Midbrain (tissue), 1 donor: ENCODE data around the gene PRDX4.
"Not testable (repeated sequence)": the region's sequence is repeated elsewhere in the genome, so short reads cannot be mapped to it uniquely, and the experiment has no call there.

Source experiments
- DNase-seq: peaks from one replicate; lab custom pipeline; 2025; lab: John Stamatoyannopoulos, UW

Gene PRDX4

DNA sequence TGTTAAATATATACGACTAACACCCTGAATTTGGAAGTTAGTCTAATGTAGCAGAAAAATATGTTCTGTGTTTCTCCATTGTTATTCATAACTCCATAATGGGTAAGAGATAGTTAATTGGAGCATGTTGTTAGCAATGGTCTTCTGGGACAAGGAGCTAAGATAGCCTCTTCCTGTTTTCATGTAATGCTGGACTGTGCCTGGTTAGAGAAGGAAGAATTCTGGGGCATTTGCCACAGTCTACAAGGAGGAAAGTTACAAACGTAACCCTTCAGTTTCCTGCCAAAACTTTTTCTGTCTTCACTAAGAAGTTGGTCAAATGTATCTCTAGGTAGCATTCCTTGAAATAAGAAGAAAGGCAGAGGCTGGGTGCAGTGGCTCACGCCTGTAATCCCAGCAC lies 5.8 kb downstream of the PRDX4 start:
- no peak for DNase-seq

DNA sequence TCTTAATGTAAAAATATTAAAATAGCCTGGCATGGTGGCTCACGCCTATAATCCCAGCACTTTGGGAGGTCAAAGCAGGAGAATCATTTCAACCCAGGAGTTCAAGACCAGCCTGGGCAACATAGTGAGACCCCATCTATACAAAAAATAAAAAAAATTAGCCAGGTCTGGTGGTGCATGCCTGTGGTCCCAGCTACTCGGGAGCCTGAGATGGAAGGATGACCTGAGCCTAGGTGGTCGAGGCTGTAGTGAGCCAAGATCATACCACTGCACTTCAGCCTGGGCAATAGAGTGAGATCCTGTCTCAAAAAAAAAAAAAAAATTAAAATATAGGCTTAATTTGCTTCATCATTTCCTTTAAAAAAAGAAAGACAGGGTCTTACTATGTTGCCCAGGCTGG lies 9.2 kb downstream of the PRDX4 start:
- not testable (repeated sequence) for DNase-seq

DNA sequence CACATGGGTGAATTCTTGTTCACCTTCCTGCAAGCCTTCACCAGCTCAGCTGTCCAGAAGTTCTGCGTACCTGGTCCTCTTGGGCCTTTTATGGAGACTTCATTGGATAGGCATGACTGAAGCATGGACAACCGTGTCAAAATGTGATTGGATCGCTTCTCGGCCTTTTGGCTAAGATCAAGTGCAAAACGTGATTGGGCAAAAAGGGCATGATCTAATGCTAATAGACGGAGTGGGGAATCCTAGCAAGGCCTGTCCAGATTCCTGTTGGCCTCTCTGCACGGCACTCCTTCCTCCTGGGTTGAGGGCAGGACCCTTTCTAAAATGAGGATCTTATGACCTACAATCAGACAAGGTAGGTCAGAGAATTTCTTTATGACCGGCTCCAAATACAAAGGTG lies 24.9 kb downstream of the PRDX4 start:
- no peak for DNase-seq

DNA sequence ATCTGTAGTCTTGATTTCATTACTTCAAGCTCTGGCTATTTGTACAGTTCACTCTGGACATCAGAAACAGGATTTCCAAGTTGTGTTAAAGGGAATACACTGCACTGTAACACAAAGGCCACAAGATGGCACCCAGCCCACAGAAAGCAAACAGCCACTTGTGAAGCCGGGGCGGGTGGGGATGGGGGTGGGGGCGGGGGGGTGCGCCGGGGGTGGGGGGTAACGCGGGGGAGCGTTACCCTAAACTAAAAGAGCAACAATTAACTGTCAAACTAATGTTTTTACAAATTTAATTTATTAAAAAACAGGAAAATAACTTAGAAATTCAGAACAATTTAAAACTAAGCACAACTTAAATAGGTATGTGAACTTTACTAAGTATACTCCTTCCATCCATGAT lies 27.3 kb downstream of the PRDX4 start:
- DNase-seq: peak; percentile 55

DNA sequence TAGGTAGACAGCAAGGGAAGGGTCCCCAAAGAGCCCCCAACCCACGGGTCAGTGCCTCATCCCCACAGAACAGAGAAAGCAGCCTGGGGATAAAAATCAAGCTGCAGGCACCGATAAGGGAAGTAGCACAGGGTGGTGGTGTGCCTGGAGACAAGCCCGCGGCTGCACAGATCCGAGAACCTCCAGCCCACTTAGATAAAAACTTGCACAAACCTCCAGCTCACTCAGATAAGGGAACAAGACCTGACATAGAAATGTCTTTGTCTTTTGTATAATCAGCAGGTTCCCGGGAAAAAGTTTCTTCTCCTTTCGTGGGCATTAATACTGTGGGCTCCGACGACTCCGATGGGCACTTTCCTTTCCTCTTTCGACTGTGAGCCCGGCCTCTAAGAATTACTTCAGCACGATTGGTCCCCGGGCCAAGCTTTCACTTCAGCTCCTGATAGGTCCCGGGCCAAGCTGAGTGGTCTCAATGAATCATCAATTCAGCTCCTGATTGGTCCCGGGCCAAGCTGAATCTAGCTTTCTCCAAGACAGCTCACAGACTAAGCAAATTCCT lies 32.4 kb downstream of the PRDX4 start:
- peak; percentile 2 for DNase-seq

DNA sequence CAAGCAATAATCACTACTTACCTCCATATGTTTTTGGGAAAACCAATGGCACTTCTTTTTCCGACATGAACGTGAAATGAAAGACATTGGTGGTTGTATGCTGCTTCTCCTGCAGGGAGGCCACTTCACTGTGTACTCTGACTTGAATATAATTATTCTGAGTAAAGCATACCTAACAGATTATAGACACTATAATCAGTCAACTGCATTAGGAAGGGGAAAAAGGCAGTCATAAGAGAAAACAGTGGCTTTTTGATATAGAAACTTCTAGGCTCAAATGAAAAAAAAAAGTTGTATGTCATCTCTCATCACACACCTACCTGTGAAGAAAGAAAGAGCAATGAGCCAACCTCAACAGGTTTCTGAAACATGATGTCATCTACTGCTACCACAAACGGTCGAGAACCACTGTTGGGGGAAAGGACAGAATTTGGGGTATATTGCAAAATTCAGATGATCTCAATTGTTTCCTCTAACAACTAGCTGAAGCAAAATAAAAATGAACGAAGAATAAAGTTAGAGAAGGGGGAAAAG lies 37.4 kb downstream of the PRDX4 start:
- DNase-seq: no peak

DNA sequence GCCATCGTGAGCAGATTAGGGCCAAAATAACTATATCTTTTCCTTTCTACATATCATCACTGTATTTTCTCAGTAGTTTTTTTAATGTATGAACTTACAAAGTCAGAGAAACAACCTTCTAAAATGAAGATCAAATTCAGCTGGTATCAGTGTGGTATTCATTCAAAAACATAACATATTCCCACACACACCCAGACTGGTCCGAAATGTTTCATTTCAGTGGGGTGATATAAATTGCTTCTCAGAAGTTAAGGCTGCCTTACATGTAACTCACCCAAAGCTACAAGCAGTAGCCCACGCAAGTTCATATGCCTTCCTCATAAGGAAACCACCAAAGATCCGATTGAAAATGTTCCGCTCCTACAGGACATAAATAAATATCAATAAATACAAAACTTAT lies 37.9 kb downstream of the PRDX4 start:
- DNase-seq: no peak

DNA sequence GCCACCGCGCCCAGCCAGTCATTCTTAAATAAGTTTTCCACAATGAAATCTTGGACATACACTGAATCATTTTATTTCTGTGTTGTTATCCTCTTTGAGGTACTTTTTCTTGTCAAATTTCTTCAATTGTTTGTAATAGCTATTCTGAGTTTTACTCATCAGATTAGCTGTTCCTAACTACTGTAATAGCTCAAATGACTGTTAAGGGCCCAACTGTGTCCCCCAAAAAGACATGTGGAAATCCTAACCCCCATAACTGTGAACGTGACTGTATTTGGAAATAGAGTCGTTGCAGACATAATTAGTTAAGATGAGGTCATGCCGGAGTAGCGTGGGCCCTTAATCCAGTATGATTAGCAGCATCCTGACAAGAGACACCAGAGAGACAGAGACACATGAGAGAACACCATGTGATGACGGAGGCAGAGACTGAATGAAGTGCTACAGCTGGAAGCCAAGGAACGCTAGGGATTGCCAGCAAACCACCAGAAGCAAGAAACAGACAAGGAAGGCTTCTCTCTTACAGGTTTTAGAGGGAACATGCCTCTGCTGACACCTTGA lies 52.9 kb downstream of the PRDX4 start:
- DNase-seq: no peak

DNA sequence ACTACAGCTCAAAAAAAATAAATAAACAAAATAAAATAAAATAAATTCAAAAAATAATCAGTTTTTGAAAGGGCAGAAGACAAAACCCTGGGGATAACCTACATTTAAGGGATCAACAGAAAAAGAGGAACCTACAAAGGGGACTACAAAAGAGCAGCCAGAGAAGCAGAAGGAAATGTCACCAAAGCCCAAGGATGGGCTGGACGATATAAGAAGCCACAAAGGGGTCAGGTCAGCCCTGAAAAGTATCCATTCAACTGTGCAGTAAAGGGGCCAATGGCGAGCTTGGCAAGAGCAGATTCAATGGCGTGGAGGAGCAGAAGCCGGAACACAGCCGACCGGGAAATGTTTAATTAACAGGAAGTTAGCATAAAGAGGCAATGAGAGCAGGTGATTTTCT lies 58.9 kb downstream of the PRDX4 start:
- DNase-seq: no peak

DNA sequence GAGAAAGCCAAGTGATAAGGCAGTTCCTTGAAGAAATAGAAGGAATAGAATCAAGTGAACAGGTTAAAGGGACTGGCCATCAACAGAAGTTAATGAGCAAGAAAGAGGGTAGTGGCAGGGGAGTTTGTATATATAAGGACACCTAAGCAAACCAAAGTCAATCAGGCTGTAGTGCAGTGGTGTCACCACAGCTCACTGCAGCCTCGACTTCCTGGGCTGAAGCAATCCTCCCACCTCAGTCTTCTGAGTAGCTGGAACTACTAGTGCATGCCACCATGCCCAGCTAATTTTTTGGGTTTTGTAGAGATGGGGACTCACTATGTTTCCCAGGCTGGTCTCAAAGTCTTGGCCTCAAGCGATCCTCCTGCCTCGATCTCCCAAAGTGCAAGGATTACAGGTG lies 59.9 kb downstream of the PRDX4 start:
- DNase-seq: no peak

DNA sequence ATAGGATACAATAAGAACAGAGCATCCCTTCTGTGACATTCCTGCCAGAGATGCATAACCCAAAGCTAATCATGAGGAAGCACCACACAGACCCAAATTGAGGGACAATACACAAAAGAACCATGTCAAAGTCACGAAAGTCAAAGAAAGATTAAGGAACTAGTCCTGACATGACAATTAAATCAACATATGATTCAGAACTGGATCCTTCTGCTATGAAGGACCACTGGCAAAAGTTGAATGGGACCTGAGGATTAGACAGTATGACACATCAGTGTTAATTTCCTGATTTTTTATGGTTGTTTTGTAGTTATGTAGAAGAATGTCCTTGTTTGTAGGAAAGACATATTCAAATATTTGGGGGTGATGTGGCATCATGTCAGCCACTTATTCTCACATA lies 61.9 kb downstream of the PRDX4 start:
- DNase-seq: no peak

DNA sequence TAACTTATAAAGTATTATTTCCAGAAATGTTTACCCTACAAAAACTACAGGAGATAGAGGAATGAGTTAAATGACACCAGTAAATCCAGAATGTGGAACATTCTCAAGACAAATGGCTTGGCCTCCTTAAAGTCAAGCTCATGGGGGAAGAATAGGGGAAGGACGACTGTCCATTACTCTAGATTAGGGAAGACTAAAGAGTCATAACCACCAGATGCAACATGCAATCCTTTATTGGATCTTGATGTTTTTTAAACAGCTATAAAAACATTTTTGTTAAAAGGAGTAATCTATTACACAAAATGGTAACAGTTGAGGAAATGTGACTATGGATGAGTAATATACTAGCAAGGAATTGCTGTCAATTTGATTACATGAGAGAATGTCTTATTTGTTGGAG lies 64.7 kb downstream of the PRDX4 start:
- DNase-seq: no peak

DNA sequence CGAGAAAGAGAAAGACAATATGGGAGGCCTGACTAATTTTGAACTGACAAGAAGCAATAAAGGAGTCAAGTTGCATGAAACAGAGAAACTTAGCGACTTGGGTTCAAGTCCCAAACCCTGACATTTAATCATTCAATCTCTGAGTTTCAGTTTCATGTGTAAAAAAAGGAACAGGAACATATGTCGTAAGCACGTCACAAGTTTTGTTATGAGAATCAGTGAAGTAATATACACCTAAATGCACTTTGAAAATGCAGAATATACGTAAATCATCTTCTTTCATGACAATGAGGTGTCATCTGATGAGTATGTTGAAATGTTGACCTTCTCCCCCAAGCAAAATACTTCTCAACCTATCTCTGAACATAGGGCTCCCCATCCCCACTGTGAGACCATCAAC lies 65.4 kb downstream of the PRDX4 start:
- DNase-seq: no peak
